GM12875 (cell line): ENCODE results near the gene MLLT6.

Experiments
- H3K4me3 ChIP-seq: one replicate; pipeline ENCODE4 v1.5.1; 2011; ENCODE audit warnings: low read depth, low read length, control low read depth
- CTCF ChIP-seq: IDR thresholded peaks from 2 replicates; pipeline ENCODE4 v1.5.1; 2011; ENCODE audit warnings: low read depth, mild to moderate bottlenecking, control low read depth, inconsistent platforms, low read length, moderate library complexity, borderline replicate concordance; ENCODE audit not compliant: insufficient read depth

Gene MLLT6

GRCh38 chr17:38777641-38778250, 72.7 kb downstream of the MLLT6 start:
- no peak for TF ChIP-seq CTCF
- H3K4me3 ChIP-seq: no peak overlapping the region
